HG03378 (cell line): Measurements from ENCODE around the gene VRTN.

Experiments
- ATAC-seq: cut with Tn5 transposase; IDR thresholded peaks from one replicate; pipeline ENCODE4 v1.9.1; 2021; ENCODE audit warnings: mild to moderate bottlenecking, moderate library complexity; ENCODE audit not compliant: unreplicated experiment

The VRTN gene

DNA sequence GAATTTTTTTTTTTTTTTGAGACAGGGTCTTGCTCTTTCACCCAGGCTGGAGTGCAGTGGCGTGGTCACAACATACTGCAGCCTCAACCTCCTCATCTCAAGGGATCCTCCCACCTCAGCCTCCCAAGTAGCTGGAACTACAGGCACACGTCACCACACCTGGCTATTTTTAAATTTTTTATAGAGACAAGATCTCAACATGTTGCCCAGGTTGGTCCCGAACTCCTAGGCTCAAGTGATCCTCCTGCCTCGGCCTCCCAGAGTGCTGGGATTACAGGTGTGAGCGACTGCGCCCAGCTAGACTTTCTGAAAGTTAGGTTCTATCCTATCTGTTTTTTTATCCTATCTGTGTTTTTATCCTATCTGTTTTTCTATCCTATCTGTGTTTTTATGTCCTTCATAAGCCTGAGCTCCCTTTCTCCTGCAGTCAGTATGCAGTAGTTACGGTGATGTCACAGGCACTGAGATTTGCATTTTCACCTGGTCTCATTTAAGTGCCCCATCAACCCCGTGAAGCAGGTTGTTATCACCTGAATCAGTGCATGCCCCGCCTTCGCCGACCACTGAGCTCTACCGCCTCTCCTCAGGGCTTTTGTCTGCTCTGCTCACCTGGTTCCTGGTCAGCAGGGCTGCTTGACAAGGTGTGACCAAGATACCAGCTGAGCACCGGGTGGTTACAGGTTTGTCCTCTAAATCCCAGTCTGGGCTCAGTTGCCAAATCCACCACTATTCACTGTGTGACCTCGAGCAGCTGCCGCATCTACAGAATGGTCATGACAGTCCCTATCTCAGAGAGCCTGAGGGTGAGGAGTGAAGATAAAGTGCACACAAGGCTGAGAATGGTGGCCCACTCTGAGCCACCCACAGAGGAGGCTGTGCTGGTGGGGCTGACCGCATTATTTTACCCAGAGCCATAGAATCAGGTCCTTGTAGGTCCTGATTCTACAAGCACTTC is 44.6 kb downstream of the VRTN start:
- ATAC-seq, result no peak

DNA sequence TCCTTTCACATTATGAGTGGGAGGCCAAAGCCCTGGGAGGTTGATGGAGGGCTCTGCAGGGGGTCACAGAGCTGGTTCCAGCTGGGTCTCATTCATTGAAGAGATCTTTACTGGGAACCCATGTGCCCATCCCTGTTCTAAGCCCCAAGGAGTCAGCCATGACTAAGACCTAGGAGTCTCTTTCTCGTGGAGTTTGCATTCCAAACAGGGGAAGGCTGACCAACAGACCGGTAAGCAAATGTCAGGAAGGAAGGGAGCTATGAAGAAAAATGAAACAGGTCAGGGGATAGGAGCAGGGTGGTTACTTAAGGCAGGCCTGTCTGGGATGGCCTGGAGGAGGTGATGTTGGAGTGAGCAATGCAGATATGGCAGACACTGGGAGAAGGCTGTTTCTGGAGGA is 46.3 kb downstream of the VRTN start:
- no peak for ATAC-seq

GRCh38 chr14:74395094-74395493 is 46.8 kb downstream of the VRTN start:
- no peak for ATAC-seq

DNA sequence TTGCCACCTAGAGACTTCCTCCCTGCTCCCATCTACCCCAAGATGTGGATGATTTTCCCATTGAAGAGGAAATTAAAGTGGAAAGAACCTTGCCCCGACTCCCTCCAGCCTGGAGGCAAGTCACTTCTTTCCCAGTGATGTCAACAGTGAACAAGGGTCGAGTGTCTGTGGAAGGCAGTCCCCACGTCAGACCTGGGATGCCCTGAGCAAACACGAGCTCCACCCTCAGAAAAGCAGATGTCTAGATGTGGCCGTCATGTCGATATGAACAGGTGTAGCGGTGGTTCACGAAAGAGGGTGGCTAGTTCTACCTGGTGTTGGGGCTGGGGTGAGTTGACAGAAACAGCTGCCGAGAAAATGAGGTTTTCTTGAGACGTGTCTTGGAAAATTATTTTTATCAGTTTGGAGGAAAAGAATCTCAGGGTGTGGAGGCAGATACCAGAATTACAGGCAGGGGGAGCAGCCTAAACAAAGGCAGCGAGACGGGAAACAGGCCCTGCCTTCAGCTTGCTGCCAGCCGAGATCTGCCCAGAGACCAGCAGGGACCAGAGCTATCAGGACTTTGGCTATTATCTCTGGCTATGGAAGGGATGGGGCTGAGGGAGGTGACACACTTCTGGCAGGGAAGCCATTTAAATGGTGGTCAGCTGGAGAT is 51.9 kb downstream of the VRTN start:
- no peak for ATAC-seq

DNA sequence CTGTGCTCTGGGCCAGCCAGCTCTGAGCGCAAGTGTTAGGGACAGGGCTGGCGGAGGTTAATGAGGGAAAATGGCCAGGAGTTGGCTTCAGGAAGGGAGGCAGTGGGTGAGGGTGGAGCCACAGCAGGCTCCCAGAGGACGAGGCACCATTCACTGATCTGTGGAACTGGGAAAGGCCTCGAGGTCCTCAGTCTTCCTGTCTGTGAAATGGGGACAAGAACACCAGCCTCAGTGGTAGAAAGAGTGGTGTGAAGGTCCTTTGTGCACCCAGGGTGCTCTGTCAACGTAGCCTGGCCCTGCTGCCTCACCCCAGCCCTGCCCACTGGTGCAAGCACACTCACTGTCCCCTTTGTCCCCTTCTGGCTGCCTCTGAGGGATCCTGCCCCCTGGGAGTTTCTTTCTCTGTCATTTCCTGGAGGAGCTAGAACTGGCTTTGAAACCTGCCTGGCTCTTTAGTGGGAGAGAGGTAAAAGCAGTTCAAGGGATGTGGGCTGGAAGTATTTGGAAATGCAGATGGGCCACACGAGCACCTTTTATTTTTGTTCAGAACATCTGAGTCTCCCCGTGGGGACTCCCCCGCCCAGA is 52.7 kb downstream of the VRTN start:
- ATAC-seq, result no peak

DNA sequence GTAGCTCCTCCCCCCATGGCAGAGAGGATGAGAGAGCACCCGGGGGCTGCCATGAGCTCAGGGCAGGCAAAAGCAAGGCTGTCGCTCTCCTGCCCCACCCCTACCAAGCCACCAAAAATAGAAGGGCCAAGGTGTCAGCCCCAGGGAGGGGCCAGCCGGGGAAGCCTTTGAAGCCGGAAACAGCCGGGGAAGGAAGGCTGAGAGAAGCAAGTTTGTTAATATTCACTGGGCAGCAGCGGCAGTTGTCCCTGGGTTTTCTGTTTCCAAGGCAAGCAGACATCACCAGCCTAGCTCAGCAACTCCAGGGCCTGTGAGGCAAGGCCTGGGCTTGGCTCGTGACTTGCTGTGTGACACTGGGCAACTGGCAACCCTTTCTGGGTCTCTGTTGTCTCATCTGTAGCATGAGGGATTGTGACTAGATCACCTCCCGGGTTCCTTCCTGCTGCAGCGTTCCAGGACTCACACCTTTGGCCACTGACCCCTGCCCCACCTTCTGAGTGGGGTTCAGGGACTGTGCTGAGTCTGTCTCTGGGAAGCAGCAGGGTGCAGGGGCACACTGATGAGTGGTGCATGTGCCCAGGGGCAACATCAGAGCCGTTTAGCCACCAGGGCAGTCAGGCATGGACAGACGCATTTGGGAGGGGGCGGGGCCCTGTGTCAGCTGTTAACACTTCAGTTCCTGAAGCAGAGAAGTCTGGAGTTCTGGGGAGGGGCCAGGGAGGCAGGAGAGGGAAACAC is 53.4 kb downstream of the VRTN start:
- ATAC-seq, result peak; percentile 70

DNA sequence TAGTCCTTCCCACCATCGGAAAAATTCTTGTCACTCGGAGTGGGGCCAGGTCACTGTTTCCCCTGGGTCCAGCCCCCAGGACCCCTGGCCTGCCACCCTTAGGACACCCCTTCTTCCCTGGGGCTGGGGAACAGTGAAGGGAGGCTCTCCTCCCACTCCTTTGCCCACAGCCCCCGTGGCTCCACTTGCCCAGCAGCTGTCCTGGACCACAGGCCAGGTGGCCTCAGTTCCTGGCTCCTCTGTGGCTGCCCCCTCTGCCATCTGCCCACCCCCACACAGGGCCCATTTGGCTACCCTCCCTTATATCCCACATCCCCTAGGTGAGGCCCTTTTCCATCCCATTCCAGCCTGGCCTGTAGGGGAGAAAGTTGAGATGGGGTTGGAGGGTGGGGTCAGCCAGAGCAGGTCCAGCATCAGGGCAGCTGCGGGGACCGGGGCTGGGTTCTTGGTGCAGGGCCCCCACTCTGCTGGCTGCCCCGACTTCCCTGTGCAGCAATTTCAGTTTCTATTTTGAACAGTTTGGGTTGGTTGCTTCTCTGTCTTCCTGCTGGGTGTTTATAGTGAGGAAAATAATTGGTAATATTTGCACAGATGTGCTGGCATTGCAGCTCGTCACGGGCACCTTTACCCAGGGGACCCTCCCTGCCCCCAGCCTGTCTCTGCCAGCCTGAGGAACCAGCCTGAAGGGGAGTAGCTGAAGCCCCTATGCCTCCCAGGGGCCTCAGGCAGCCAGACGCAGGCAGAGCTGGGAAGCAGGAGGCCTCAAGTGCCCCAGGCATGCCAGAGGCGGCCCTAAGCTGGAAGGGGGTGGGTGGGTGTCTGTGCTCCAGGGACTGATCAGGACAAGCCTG is 54.4 kb downstream of the VRTN start:
- ATAC-seq, result no peak

DNA sequence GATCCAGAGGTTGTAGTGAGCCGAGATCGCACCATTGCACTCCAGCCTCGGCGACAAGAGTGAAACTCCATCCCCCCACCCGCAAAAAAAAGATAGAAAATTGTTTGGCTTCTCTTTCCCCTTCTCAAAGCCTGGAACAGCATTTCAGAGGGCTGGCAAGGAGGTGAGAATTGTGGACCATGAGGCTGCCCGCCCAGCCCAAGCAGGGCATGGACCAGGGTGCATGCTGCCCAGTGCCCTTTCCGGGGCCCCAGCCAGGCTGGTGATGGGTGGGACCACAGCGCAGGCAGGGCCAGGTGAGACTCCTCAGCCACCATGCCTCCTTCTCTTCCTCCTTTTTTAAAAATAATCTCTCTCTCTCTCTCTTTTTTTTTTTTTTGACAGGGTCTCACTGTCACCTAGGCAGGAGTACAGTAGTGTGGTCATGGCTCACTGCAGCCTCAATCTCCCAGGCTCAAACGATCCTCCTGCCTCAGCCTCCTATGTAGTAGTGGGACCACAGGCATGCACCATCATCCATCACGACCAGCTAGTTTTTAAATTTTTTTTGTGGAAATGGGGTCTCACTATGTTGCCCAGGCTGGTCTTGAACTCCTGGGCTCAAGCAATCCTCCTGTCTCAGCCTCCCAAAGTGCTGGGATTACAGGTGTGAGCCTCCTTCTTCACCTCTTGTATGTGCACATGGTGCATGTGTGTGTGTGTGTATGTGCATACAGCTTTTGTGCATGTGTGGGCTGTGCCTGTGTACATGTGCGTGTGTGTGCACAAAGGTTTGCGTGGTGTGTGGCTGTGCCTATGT is 55.5 kb downstream of the VRTN start:
- ATAC-seq, result no peak

GRCh38 chr14:74404435-74404834 is 56.2 kb downstream of the VRTN start:
- no peak for ATAC-seq

- no peak for ATAC-seq
These were observed 57.4 kb downstream of the VRTN start for GRCh38 chr14:74405663-74406062.

DNA sequence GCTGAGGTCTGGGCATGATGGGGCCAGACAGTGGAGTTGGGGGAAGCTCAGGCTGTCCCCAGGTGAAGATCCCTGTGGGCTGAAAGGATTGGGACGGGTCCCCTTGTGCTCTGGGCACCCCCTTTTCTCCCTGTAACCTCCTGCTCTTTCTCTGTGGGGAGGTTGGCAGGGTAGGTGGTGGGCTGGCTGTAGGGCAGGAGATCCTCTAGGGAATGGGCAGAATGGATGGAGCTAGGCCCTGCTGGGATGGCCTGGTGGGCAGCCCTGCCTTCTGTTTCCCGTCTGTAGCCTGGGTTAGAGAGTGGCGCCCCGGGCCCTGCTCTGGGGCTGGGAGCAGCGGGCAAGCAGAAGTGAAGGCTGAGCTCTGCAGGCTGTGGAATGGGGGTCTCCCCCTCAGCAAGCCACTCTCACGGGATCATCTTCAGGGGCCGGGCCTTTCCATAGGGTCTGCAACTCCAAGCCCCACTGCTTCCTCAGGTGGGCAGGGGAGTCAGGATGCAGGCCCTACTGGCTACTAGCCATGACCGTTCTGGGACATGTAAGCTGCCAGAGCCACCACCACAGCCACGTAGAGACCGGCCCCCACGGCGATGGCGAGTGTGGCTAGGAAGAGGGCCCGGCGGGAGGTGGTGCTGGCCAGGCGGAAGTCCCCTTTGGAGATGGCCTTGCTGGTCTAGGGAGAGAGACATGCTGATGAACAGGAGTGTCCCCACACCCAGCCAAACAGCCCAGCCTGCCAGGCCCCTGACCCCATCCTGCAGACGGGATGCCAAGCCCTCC is 58.9 kb downstream of the VRTN start:
- no peak for ATAC-seq

GRCh38 chr14:74407801-74408154 is 59.5 kb downstream of the VRTN start:
- no peak for ATAC-seq

DNA sequence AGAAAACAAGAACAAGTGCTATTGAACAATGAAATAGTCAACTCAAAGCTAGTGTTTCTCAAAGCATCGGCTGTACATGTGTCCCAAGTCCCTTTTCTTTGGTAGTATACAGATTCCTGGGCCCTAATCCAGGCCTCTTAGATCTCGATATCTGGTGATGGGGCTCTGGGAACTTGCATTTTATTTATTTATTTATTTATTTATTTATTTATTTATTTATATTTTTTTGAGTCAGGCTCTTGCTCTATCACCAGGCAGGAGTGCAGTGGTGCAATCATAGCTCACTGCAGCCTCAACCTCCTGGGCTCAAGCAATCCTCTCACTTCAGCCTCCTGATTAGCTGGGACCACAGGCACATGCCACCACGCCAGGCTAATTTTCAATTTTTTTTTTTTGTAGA is 60.6 kb downstream of the VRTN start:
- ATAC-seq, result no peak

DNA sequence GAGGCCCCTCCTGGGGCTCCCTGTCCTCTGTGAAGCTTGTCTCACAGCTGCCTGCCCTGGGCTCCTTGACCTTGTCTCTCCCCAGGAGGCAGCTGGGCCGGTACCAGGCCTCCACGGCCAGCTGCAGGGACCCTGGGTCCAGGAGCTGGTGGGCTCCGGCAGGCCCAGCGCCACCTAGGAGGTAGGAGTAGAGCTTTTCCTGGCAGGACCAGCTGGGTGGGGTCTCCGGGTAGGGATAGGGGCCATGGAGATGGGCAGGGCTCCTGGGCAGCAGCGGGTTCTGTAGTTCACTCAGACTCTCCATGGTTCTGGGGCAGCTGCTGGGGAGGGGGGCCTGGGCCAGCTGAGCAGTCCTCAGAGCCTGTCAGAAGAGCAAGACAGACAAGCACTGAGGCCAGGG is 61.2 kb downstream of the VRTN start:
- no peak for ATAC-seq
